GM23248 (cell line): ENCODE results near the gene MYO9A. TPM values are rescaled to one million over a fixed set of nuclear protein-coding genes. Genes with fewer than 3 reads are reported as not detected.
A peak's percentile ranks its signal among the peaks of the same experiment; 100 is the strongest.

ENCODE experiments used
- DNase-seq: peaks from one replicate; pipeline ENCODE4 v3.0.0-alpha.2; 2015
- H2AFZ ChIP-seq: fragments of 200-600 bp; sonication (generic); 2 replicates; pipeline ENCODE4 v1.6.1; 2016; ENCODE audit warnings: antibody characterized with exemption
- H3F3A ChIP-seq: fragments of 200-600 bp; sonication (generic); 2 replicates; pipeline ENCODE4 v1.6.1; 2016; ENCODE audit warnings: mild to moderate bottlenecking, antibody characterized with exemption, mixed run types; ENCODE audit not compliant: insufficient read depth
- H3K27ac ChIP-seq: fragments of 200-600 bp; sonication (generic); 2 replicates; pipeline ENCODE4 v1.5.1; 2016; ENCODE audit warnings: mild to moderate bottlenecking
- H3K27me3 ChIP-seq: fragments of 200-600 bp; sonication (generic); replicated peaks from 2 replicates; pipeline ENCODE4 v1.6.1; 2016; ENCODE audit warnings: mild to moderate bottlenecking; ENCODE audit not compliant: insufficient read depth
- H3K36me3 ChIP-seq: fragments of 200-600 bp; sonication (generic); 2 replicates; pipeline ENCODE4 v1.6.1; 2016; ENCODE audit warnings: low read depth, mild to moderate bottlenecking
- H3K4me1 ChIP-seq: fragments of 200-600 bp; sonication (generic); 2 replicates; pipeline ENCODE4 v1.6.1; 2016; ENCODE audit warnings: mild to moderate bottlenecking; ENCODE audit not compliant: insufficient read depth
- H3K4me2 ChIP-seq: fragments of 200-600 bp; sonication (generic); one replicate; pipeline ENCODE4 v1.6.1; 2016; ENCODE audit warnings: mild to moderate bottlenecking; ENCODE audit not compliant: unreplicated experiment
- H3K4me3 ChIP-seq: fragments of 200-600 bp; sonication (generic); 2 replicates; pipeline ENCODE4 v1.5.1; 2016; ENCODE audit warnings: mild to moderate bottlenecking
- H3K79me2 ChIP-seq: fragments of 200-600 bp; sonication (generic); 2 replicates; pipeline ENCODE4 v1.6.1; 2016; ENCODE audit warnings: mild to moderate bottlenecking; ENCODE audit not compliant: insufficient read depth
- H3K9ac ChIP-seq: fragments of 200-600 bp; sonication (generic); 2 replicates; pipeline ENCODE4 v1.6.1; 2016; ENCODE audit warnings: mild to moderate bottlenecking
- H3K9me2 ChIP-seq: fragments of 200-600 bp; sonication (generic); 2 replicates; pipeline ENCODE4 v1.6.1; 2016; ENCODE audit warnings: mixed run types, mild to moderate bottlenecking, moderate library complexity; ENCODE audit not compliant: insufficient read depth
- H3K9me3 ChIP-seq: fragments of 200-600 bp; sonication (generic); one replicate; pipeline ENCODE4 v1.6.1; 2017; ENCODE audit warnings: low read depth
- H4K20me1 ChIP-seq: fragments of 200-600 bp; sonication (generic); 2 replicates; pipeline ENCODE4 v1.6.0; 2016; ENCODE audit not compliant: insufficient read depth
- EZH2 ChIP-seq: fragments of 200-600 bp; sonication (generic); IDR thresholded peaks from 2 replicates; pipeline ENCODE4 v1.6.1; 2018; ENCODE audit warnings: antibody characterized with exemption, mild to moderate bottlenecking; ENCODE audit not compliant: insufficient read depth, poor library complexity, severe bottlenecking
- EZH2phosphoT487 ChIP-seq: fragments of 200-600 bp; sonication (generic); IDR thresholded peaks from 2 replicates; pipeline ENCODE4 v1.6.1; 2018; ENCODE audit warnings: antibody characterized with exemption, moderate library complexity, mild to moderate bottlenecking, low read depth; ENCODE audit not compliant: insufficient read depth
- WGBS, 2 experiments: methylation state at CpG; one replicate each; pipeline ENCODE4 v1.1.6; 2015 to 2017; ENCODE audit warnings: low lambda C conversion rate in 2 of 2, low coverage in 1 of 2; ENCODE audit errors: missing lambda C conversion rate in 2 of 2; 5-methylcytosine and 5-hydroxymethylcytosine counted together
- in situ Hi-C: fragments of 300-500 bp; cut with MboI; formaldehyde crosslinking; loops from 2 replicates; pipeline ENCODE4 v1.15.0; 2020
- polyA plus RNA-seq: library from polyadenylated mRNA; unstranded; fragments of >200 nt; fragmentation: Nextera tagmentation; extraction: Ambion mirVana; gene quantifications from 2 replicates; pipeline ENCODE4 v1.2.1, GENCODE V29; 2016
- total RNA-seq: library from RNA; depleted of rRNA; stranded (reverse); fragments of >200 nt; shearing (Covaris generic); gene quantifications from 2 replicates; pipeline ENCODE4 v1.2.3, GENCODE V29; 2014

Gene MYO9A
- total and polyA plus RNA-seq, 2 experiments from 2014 or later = 10.6 to 20.4 TPM

DNA sequence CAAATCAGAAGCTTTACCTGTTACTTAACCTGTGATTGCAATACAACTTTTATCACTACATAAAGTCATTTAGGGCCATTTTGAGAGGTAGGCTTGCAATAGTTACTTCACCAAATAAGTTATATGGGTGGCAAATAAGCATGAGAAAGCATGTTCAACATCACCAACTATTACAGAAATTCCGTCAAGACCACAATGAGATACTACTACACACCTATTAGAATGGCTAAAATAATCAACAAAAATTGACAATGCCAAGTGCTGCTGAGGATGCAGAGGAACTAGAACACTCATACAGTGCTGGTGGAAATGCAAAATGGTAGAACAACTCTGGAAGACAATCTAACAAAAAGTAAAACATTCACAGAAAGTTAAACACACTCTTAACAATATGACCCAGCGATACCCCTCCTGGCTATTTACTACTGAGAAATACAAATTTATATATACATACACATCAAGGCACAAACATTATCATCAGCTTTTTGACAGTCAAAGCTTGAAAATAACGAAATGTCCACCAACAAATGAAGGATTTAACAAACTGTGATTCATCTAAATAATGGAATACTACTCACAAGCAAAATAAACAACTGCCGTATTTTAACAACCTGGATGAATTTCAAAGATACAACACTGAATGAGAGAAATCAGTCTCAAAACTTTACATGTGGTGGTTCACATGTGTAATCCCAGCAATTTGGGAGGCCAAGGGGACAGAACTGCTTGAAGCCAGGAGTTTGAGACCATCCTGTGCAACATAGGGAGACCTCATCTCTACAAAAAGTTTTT, 82.9 kb downstream of the MYO9A start:
- Histone ChIP-seq H3K4me3 (no peak overlapping the region), H3K27me3 (no peaks in the 10 kb centered on the region), H3K79me2 (peaks cover 82% of the 10 kb centered on the region), H3K9me2 (no peaks in the 10 kb centered on the region), H3K36me3 (no peaks in the 10 kb centered on the region), H3K4me1 (peaks cover 12% of the 10 kb centered on the region), H3F3A (peaks cover 4% of the 10 kb centered on the region; the same call in 1 of the 2 replicates), H3K4me2 (no peak overlapping the region), H3K9me3 (no peaks in the 10 kb centered on the region), H3K27ac (no peak overlapping the region), H2AFZ (no peak overlapping the region), H4K20me1 (no peaks in the 10 kb centered on the region), H3K9ac (no peak overlapping the region)
- TF ChIP-seq EZH2 (no peak), EZH2phosphoT487 (no peak)
- in situ Hi-C loops = no loop called here
- no peak for DNase-seq
- WGBS, 2 experiments = 59 to 60% methylated on average over 4 of the region's 4 CpGs

DNA sequence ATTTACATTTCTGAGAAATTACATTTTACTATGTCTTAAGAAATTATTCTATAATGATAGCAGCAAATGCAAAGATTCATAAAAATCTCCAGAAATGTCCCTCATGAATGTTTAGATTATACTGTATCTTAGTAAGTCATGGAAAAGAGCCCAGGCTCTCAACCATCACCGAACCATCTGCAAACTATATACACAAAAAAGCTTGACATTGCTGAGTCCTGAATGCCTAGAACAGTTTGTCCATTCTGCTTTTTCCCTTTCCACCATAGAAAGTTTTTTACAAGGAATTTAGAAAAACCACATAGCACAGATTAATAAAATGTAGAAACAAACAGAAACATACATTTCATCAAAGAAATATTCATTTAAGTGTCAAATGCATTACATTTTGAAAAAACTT, 83.6 kb downstream of the MYO9A start:
- Histone ChIP-seq H3K4me3 (no peak overlapping the region), H3K4me1 (peaks cover 12% of the 10 kb centered on the region), H3K9ac (no peak overlapping the region), H3K9me2 (no peaks in the 10 kb centered on the region), H3K36me3 (no peaks in the 10 kb centered on the region), H3K27me3 (no peaks in the 10 kb centered on the region), H4K20me1 (no peaks in the 10 kb centered on the region), H3F3A (peaks cover 4% of the 10 kb centered on the region; the same call in 1 of the 2 replicates), H3K79me2 (peaks cover 75% of the 10 kb centered on the region), H2AFZ (no peak overlapping the region), H3K4me2 (no peak overlapping the region), H3K27ac (no peak overlapping the region), H3K9me3 (no peaks in the 10 kb centered on the region)
- DNase-seq = no peak
- TF ChIP-seq EZH2 = no peak
- no peak for TF ChIP-seq EZH2phosphoT487
- WGBS, 2 experiments = 87 to 89% methylated on average over 1 of the region's 1 CpG
- in situ Hi-C loops = no loop called here

- in situ Hi-C loops = no loop called here
- no peaks in the 10 kb centered on the region for H3K36me3 ChIP-seq
- no peak overlapping the region for H3K4me3 ChIP-seq
- H3F3A ChIP-seq = peaks cover 4% of the 10 kb centered on the region; the same call in 1 of the 2 replicates
- H3K9ac ChIP-seq = no peak overlapping the region
- peak overlapping the region; percentile 16 for H3K4me2 ChIP-seq
- no peaks in the 10 kb centered on the region for H3K9me2 ChIP-seq
- no peaks in the 10 kb centered on the region for H3K9me3 ChIP-seq
- peak; percentile 24 for DNase-seq
- WGBS, 2 experiments = 98 to 99% methylated on average over 7 of the region's 7 CpGs
- no peak for TF ChIP-seq EZH2
- TF ChIP-seq EZH2phosphoT487 = no peak
- peaks cover 75% of the 10 kb centered on the region for H3K79me2 ChIP-seq
- peaks cover 12% of the 10 kb centered on the region for H3K4me1 ChIP-seq
- no peak overlapping the region for H2AFZ ChIP-seq
- no peak overlapping the region for H3K27ac ChIP-seq
- H4K20me1 ChIP-seq = no peaks in the 10 kb centered on the region
- H3K27me3 ChIP-seq = no peaks in the 10 kb centered on the region
Observed at GRCh38 chr15:72033711-72034110, 84.2 kb downstream of the MYO9A start.

- Histone ChIP-seq H2AFZ (no peak overlapping the region), H3K4me2 (peak overlapping the region; percentile 16), H3K4me1 (peaks cover 12% of the 10 kb centered on the region), H3K36me3 (no peaks in the 10 kb centered on the region), H3F3A (peaks cover 4% of the 10 kb centered on the region; the same call in 1 of the 2 replicates), H3K9me3 (no peaks in the 10 kb centered on the region), H3K9ac (no peak overlapping the region), H3K27me3 (no peaks in the 10 kb centered on the region), H3K4me3 (no peak overlapping the region), H3K9me2 (no peaks in the 10 kb centered on the region), H3K27ac (no peak overlapping the region), H4K20me1 (no peaks in the 10 kb centered on the region), H3K79me2 (peaks cover 72% of the 10 kb centered on the region)
- in situ Hi-C loops = no loop called here
- DNase-seq = no peak
- WGBS, 2 experiments = 77 to 79% methylated on average over 3 of the region's 3 CpGs
- TF ChIP-seq EZH2phosphoT487 (no peak), EZH2 (no peak)
Observed at GRCh38 chr15:72033285-72033684, 84.7 kb downstream of the MYO9A start.
